Neural progenitor cell (in vitro differentiated cells): Measurements from ENCODE around the gene IRF2BP2.

Experiments
- EZH2 ChIP-seq: fragments of 200-600 bp; sonication (generic); IDR thresholded peaks from 2 replicates; pipeline ENCODE4 v1.6.1; 2017; ENCODE audit warnings: antibody characterized with exemption, mild to moderate bottlenecking, moderate library complexity
- EZH2phosphoT487 ChIP-seq: fragments of 200-600 bp; sonication (generic); IDR thresholded peaks from 2 replicates; pipeline ENCODE4 v1.6.1; 2017; ENCODE audit warnings: antibody characterized with exemption
- TF ChIP-seq, protein P1 (sequence below): fragments of 200-600 bp; sonication (generic); IDR thresholded peaks from 2 replicates; pipeline ENCODE4 v1.5.1; 2017; ENCODE audit warnings: antibody characterized with exemption, mild to moderate bottlenecking

DNA sequence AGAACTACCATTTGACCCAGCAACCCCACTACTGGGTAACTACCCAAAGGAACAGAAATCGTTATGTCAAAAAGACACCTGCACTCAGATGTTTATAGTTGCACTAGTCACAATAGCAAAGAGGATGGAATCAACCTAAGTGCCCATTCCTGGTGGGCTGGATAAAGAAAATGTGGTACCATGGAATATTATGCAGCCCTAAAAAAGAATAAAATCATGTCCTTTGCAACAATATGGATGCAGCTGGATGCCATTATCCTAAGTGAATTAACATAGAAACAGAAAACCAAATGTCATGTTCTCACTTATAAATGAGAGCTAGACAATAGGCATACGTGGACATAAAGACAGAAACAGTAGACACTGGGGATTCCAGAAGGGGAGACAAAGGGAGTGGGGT lies 32.5 kb upstream of the IRF2BP2 start:
- TF ChIP-seq EZH2phosphoT487, result no peak
- TF ChIP-seq EZH2, result no peak
- TF ChIP-seq, protein P1, sequence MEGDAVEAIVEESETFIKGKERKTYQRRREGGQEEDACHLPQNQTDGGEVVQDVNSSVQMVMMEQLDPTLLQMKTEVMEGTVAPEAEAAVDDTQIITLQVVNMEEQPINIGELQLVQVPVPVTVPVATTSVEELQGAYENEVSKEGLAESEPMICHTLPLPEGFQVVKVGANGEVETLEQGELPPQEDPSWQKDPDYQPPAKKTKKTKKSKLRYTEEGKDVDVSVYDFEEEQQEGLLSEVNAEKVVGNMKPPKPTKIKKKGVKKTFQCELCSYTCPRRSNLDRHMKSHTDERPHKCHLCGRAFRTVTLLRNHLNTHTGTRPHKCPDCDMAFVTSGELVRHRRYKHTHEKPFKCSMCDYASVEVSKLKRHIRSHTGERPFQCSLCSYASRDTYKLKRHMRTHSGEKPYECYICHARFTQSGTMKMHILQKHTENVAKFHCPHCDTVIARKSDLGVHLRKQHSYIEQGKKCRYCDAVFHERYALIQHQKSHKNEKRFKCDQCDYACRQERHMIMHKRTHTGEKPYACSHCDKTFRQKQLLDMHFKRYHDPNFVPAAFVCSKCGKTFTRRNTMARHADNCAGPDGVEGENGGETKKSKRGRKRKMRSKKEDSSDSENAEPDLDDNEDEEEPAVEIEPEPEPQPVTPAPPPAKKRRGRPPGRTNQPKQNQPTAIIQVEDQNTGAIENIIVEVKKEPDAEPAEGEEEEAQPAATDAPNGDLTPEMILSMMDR, result no peak
